HepG2 (cell line): ENCODE results near the gene TCP11L1. TPM values are rescaled to one million over a fixed set of nuclear protein-coding genes. Genes with fewer than 3 reads are reported as not detected.
A peak's percentile ranks its signal among the peaks of the same experiment; 100 is the strongest.

Experiments
- ATF1 ChIP-seq: IDR thresholded peaks from 2 replicates; pipeline ENCODE4 v1.6.1; 2016; ENCODE audit warnings: mild to moderate bottlenecking, control low read depth
- CREB1 ChIP-seq, 2 experiments: fragments of 450-650 bp in 1 of 2; IDR thresholded peaks; 2 replicates each; pipeline ENCODE4 v1.6.1; 2016 to 2017; ENCODE audit warnings: control low read depth in 1 of 2, mild to moderate bottlenecking in 1 of 2, missing compliant biosample characterization in 1 of 2, missing genetic modification characterization in 1 of 2
- FOXK1 ChIP-seq: sonication (generic); formaldehyde crosslinking; IDR thresholded peaks from 2 replicates; pipeline ENCODE4 v1.4.0; 2020; ENCODE audit warnings: low read depth, missing genetic modification reagents, borderline replicate concordance
- HNF1A ChIP-seq, 2 experiments: sonication (generic) in 1 of 2; formaldehyde crosslinking in 1 of 2; IDR thresholded peaks; 2 replicates each; pipeline versions ENCODE4 v1.4.0 to v1.6.1; 2016 to 2020; ENCODE audit warnings: borderline replicate concordance in 1 of 2, low read depth in 1 of 2, mild to moderate bottlenecking in 1 of 2, missing genetic modification reagents in 1 of 2
- HNF4A ChIP-seq: sonication (generic); formaldehyde crosslinking; IDR thresholded peaks from 2 replicates; pipeline ENCODE4 v1.4.0; 2020; ENCODE audit warnings: missing genetic modification reagents
- JUN ChIP-seq: sonication (generic); formaldehyde crosslinking; IDR thresholded peaks from 2 replicates; pipeline ENCODE4 v1.4.0; 2020; ENCODE audit warnings: mild to moderate bottlenecking, missing genetic modification reagents
- MATR3 ChIP-seq: sonication (generic); formaldehyde crosslinking; IDR thresholded peaks from 2 replicates; pipeline ENCODE4 v1.4.0; 2020; ENCODE audit warnings: missing genetic modification reagents
- MXD3 ChIP-seq: IDR thresholded peaks from 2 replicates; pipeline ENCODE4 v1.6.1; 2016; ENCODE audit warnings: mild to moderate bottlenecking, missing biosample characterization, missing genetic modification reagents
- PAWR ChIP-seq: sonication (generic); formaldehyde crosslinking; IDR thresholded peaks from 2 replicates; pipeline ENCODE4 v1.4.0; 2020; ENCODE audit warnings: missing genetic modification reagents, mild to moderate bottlenecking, borderline replicate concordance
- PRMT3 ChIP-seq: sonication (generic); formaldehyde crosslinking; IDR thresholded peaks from 2 replicates; pipeline ENCODE4 v1.8.1; 2022; ENCODE audit warnings: low read depth, mild to moderate bottlenecking, moderate library complexity, missing genetic modification reagents, borderline replicate concordance
- RNF219 ChIP-seq: sonication (generic); formaldehyde crosslinking; IDR thresholded peaks from 2 replicates; pipeline ENCODE4 v1.5.0; 2020; ENCODE audit warnings: mild to moderate bottlenecking, missing genetic modification reagents
- RXRB ChIP-seq: IDR thresholded peaks from 2 replicates; pipeline ENCODE4 v1.6.1; 2016; ENCODE audit warnings: borderline replicate concordance, missing genetic modification reagents, missing compliant biosample characterization
- SAFB2 ChIP-seq: sonication (generic); formaldehyde crosslinking; IDR thresholded peaks from 2 replicates; pipeline ENCODE4 v1.5.1; 2020; ENCODE audit warnings: missing genetic modification reagents, low read depth, mild to moderate bottlenecking, borderline replicate concordance
- WIZ ChIP-seq: sonication (generic); formaldehyde crosslinking; IDR thresholded peaks from 2 replicates; pipeline ENCODE4 v1.5.1; 2020; ENCODE audit warnings: mild to moderate bottlenecking, missing genetic modification reagents
- ZBTB37 ChIP-seq: sonication (generic); formaldehyde crosslinking; IDR thresholded peaks from 2 replicates; pipeline ENCODE4 v1.4.0; 2020; ENCODE audit warnings: mild to moderate bottlenecking, missing genetic modification reagents
- ZFP37 ChIP-seq: sonication (generic); formaldehyde crosslinking; IDR thresholded peaks from 2 replicates; pipeline ENCODE4 v1.4.0; 2020; ENCODE audit warnings: missing genetic modification reagents, borderline replicate concordance
- ZMYM2 ChIP-seq: sonication (generic); formaldehyde crosslinking; IDR thresholded peaks from 2 replicates; pipeline ENCODE4 v1.8.0; 2022; ENCODE audit warnings: mild to moderate bottlenecking, missing genetic modification reagents
- ZNF333 ChIP-seq: sonication (generic); formaldehyde crosslinking; IDR thresholded peaks from 2 replicates; pipeline ENCODE4 v1.4.0; 2020; ENCODE audit warnings: mild to moderate bottlenecking, missing genetic modification reagents, borderline replicate concordance
- ZNF354B ChIP-seq: sonication (generic); formaldehyde crosslinking; IDR thresholded peaks from 2 replicates; pipeline ENCODE4 v1.8.0; 2022; ENCODE audit warnings: mild to moderate bottlenecking, missing genetic modification reagents
- ZNF839 ChIP-seq: sonication (generic); formaldehyde crosslinking; IDR thresholded peaks from 2 replicates; pipeline ENCODE4 v1.4.0; 2020; ENCODE audit warnings: missing genetic modification reagents, mild to moderate bottlenecking, borderline replicate concordance
- ZNF878 ChIP-seq: sonication (generic); formaldehyde crosslinking; IDR thresholded peaks from 2 replicates; pipeline ENCODE4 v1.8.1; 2023; ENCODE audit warnings: mild to moderate bottlenecking, missing genetic modification reagents, moderate library complexity
- polyA plus RNA-seq, 8 experiments: library from polyadenylated mRNA; depleted of rRNA in 3 of 8; stranded (reverse) in 7 of 8; unstranded in 1 of 8; fragments of >200 nt; fragmentation: Illumina TruSeq in 4 of 8; extraction: Trizol in 4 of 8; gene quantifications; 2 replicates each; pipeline versions ENCODE4 v1.2.1 to v1.2.3, GENCODE V29; 2011 to 2016; ENCODE audit warnings: low read depth in 4 of 8, missing spikeins in 1 of 8, mixed read lengths in 1 of 8; ENCODE audit not compliant: insufficient read depth in 1 of 8
- total RNA-seq, 5 experiments: library from RNA; depleted of rRNA; stranded (reverse); fragments of >200 nt; fragmentation: Illumina TruSeq; extraction: Trizol; gene quantifications; 2 replicates each; pipeline ENCODE4 v1.2.3, GENCODE V29; 2016; ENCODE audit warnings: low read depth in 1 of 5

TCP11L1 gene
- total and polyA plus RNA-seq, 2 of the 13 experiments (the other 11 are each of a cell fraction or from before 2014, with no cell fraction given) = 7.9 to 10.1 TPM

- TF ChIP-seq RNF219 = no peak
- 0 out of 2 replicates have a peak, but pooled peaks have one; percentile 28 for TF ChIP-seq HNF4A (CRISPR knock-in tag)
- no peak for TF ChIP-seq PRMT3
- TF ChIP-seq ZNF839 (CRISPR knock-in tag) = no peak
- no peak for TF ChIP-seq JUN (CRISPR knock-in tag)
- no peak for TF ChIP-seq ZNF878
- no peak for TF ChIP-seq ZBTB37 (CRISPR knock-in tag)
- TF ChIP-seq RXRB = peak; percentile 37; the same call in 1 of the 2 replicates
- no peak for TF ChIP-seq SAFB2 (CRISPR knock-in tag)
- TF ChIP-seq PAWR (CRISPR knock-in tag) = no peak
- TF ChIP-seq ZFP37 (CRISPR knock-in tag) = no peak
- no peak for TF ChIP-seq ZMYM2 (CRISPR knock-in tag)
- TF ChIP-seq HNF1A (IDR thresholded peaks at IDR 0.05; ENCODE audit: low read depth) = no peak
- no peak for TF ChIP-seq HNF1A (CRISPR knock-in tag; IDR thresholded peaks at IDR 0.05; ENCODE audit: borderline replicate concordance)
- TF ChIP-seq ATF1 = no peak
- no peak for TF ChIP-seq MXD3
- TF ChIP-seq MATR3 (CRISPR knock-in tag) = no peak
- TF ChIP-seq WIZ = no peak
- no peak for TF ChIP-seq FOXK1
- TF ChIP-seq ZNF354B (CRISPR knock-in tag) = no peak
- TF ChIP-seq CREB1 (IDR thresholded peaks at IDR 0.05) = no peak
- TF ChIP-seq CREB1 (CRISPR knock-in tag; IDR thresholded peaks at IDR 0.05) = no peak
- TF ChIP-seq ZNF333 (CRISPR knock-in tag) = no peak
Measured at GRCh38 chr11:33013755-33014154, 25.6 kb upstream of the TCP11L1 start (continued).
